ENCODE measurements around the gene TPT1.
A peak's percentile ranks its signal among the peaks of the same experiment; 100 is the strongest.

DNA sequence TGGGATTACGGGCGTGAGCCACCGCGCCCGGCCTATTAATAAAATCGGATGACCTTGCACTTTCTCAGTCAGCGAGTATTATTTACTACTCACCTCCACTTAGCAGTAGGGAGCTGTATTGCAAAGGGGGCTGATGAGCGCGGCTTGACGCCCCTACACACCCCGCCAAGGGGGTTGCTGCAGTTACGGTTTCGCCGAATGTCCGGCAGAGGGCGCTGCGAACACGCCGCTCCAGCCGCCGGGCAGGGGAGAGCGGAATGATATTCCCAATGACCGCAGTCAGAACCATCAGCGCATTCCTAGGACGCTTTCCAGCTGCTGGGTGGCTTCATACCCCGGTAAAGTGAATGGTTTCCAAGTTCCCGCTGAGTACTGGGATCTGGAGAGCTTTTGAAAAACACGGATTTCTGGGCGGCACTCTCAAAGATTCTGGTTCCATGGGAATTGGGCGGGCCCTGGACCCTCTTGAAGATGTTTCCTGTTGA, 30.0 kb upstream of the TPT1 start:
- no peak for TF ChIP-seq EZH2 (IDR thresholded peaks at IDR 0.05; ENCODE audit: borderline replicate concordance)
- peak; percentile 97 for TF ChIP-seq CTCF (IDR thresholded peaks at IDR 0.05; ENCODE audit: poor library complexity)
- no peak for TF ChIP-seq EZH2phosphoT487 (IDR thresholded peaks at IDR 0.05; ENCODE audit: low read depth, severe bottlenecking, unreplicated experiment)
